IPS DF 6.9 (cell line): Measurements from ENCODE around the gene POLDIP2.

Experiments used
- DNase-seq: peaks from one replicate; pipeline ENCODE4 v3.0.0-alpha.2; 2013; ENCODE audit warnings: low read depth, low spot score
- H3K27ac ChIP-seq: one replicate; pipeline ENCODE4 v1.5.1; 2013; ENCODE audit warnings: low read length, control low read depth
- H3K27me3 ChIP-seq: 2 replicates; pipeline ENCODE4 v1.6.1; 2013; ENCODE audit warnings: mild to moderate bottlenecking, low read length; ENCODE audit not compliant: control insufficient read depth, insufficient read depth
- H3K36me3 ChIP-seq: 2 replicates; pipeline ENCODE4 v1.6.1; 2013; ENCODE audit warnings: low read length; ENCODE audit not compliant: control insufficient read depth, insufficient read depth
- H3K4me1 ChIP-seq: 2 replicates; pipeline ENCODE4 v1.6.1; 2013; ENCODE audit warnings: low read length; ENCODE audit not compliant: control insufficient read depth, insufficient read depth
- H3K4me3 ChIP-seq: 2 replicates; pipeline ENCODE4 v1.5.1; 2013; ENCODE audit warnings: mild to moderate bottlenecking, low read length
- H3K9me3 ChIP-seq: 2 replicates; pipeline ENCODE4 v1.6.1; 2013; ENCODE audit warnings: low read length, inconsistent platforms; ENCODE audit not compliant: control insufficient read depth, insufficient read depth
- WGBS: extraction: QIAGEN DNeasy Blood & Tissue Kit; methylation state at CpG from one replicate; pipeline ENCODE4 v1.1.7; 2013; ENCODE audit warnings: mixed read lengths, missing lambda C conversion rate; ENCODE audit not compliant: insufficient read length, insufficient coverage; 5-methylcytosine and 5-hydroxymethylcytosine counted together

Gene POLDIP2

DNA sequence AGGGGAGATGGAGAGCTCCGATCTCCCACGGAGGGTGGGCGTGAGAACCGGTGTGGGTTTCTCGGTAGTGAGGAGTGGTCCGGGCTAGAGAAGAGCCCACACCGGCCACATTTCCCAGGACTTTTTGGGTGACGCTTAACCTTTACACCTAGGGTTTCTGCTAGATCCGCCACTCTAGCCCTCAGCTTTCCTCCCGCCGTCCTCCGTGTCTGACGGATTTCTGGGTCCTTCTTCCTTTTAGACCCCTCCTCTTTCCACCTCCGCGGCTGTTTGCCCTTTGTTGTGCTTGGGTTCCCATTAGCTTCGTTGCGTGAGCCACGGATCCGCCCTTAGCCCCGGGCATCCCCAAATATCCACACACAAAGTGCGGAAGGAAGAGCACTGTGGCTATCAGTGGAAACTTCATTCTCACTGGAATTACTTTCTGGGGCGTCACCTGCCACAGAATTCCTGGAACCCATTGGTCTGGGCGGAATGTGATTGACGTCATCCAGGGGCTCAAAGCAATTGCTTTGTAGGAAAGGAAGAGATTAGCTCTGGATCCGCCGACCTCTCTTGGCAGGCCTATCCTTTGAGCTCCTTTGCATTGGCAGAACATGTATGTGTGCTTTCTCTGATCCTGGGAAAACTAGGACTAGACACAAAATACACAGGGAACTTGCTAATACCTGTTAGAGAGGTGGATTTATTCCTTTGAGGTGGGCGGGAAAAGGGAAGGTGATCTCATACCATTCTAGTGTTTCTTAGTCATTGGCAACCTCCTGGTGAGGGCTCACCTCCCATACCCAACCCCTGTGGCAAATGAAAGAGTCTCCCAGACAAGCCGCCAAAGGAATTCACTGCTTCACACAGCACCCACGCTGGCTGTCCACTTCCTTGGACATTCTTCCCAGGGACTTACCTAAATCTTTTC lies 21.1 kb downstream of the POLDIP2 start:
- no peaks in the 10 kb centered on the region for H3K27me3 ChIP-seq
- DNase-seq: peak; percentile 52
- H3K4me1 ChIP-seq: no peaks in the 10 kb centered on the region
- WGBS: no CpG with 5 or more reads among the region's 29 CpGs
- no peaks in the 10 kb centered on the region for H3K9me3 ChIP-seq
- no peak overlapping the region for H3K27ac ChIP-seq
- H3K4me3 ChIP-seq: peak overlapping the region; percentile 66
- H3K36me3 ChIP-seq: peaks cover 4% of the 10 kb centered on the region

DNA sequence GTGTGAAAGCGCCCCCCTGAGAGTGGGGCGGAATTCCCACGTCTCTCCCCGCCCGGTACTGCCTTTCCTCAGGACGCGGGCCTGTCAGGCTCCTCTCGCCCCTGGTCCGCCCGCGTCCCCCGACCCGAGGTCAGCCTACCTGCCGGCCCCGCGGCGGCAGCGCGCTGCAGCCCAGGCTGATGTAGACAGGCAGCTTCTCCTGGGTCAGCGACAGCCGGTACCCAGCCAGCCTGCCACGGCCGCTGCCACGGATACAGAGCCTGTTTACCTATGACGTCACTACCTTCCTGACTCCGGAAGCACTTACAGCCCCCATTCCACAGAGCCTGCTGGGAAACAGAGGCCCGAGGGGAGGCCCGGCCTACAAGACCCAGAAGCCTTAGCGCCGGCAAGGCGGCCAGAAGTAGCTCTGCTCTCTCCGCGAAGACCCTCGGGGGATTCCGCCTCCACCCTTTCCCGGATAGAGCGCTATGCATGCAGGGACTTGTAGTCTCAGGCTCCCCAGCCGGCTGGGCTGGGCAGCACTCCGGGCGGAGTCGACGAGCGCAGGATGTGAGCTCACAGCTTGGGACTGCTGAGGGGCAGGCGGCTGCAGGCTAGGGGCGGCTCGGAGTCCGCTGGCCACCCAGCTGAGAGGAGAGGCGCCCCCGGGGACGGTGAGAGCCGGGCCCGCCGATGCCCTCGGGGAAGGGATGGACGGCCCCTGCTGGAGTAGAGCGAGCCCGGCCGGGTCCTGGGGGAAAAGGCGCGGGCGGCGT lies 21.9 kb downstream of the POLDIP2 start, which contains the start of the genes IFT20 and TNFAIP1:
TSS of gene IFT20 (minus strand) at position 272 of the 758 bp plus-strand sequence. CDS start 3,487 bp downstream, outside the sequence.
TSS of gene TNFAIP1 (plus strand) at position 561 of the 758 bp plus-strand sequence. CDS start 3,761 bp downstream, outside the sequence.
- WGBS: no CpG with 5 or more reads among the region's 62 CpGs
- Histone ChIP-seq H3K4me1 (no peaks in the 10 kb centered on the region), H3K27ac (no peak within 1 kb of the TSS), H3K9me3 (no peaks in the 10 kb centered on the region), H3K36me3 (0 out of 2 replicates have a peak, but pooled peaks cover 3% of the 10 kb centered on the region), H3K4me3 (peak within 1 kb of the TSS; percentile 66), H3K27me3 (no peaks in the 10 kb centered on the region)
- peak; percentile 98 for DNase-seq

DNA sequence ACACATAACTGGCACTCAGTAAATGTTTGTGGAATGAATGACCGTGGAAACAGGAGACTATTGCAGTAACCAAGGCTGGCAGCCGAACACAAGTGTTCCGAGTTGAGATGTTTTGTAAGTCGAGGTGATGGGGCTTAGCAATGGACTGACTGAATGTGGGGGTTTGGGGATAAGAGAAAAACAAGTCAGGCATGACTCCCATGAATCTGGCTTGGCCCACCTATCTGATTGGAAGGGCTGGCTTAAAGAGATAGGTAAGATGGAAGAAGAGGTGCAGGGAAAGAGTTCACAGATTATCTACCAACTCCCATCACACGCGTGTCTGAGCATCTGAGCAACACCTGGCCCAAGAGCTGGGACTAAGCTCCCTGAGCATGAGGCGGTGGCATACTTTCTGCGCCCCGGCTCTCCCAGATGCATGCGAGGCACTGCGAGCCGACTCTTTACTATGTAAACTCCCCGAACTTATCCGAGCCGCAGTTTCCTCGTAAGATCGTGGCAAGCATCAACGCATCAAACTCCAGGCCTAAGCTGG lies 22.6 kb downstream of the POLDIP2 start:
- Histone ChIP-seq H3K36me3 (0 out of 2 replicates have a peak, but pooled peaks cover 3% of the 10 kb centered on the region), H3K4me3 (peak overlapping the region; percentile 63), H3K4me1 (no peaks in the 10 kb centered on the region), H3K27ac (no peak overlapping the region), H3K9me3 (no peaks in the 10 kb centered on the region), H3K27me3 (no peaks in the 10 kb centered on the region)
- no CpG with 5 or more reads among the region's 18 CpGs for WGBS
- no peak for DNase-seq

DNA sequence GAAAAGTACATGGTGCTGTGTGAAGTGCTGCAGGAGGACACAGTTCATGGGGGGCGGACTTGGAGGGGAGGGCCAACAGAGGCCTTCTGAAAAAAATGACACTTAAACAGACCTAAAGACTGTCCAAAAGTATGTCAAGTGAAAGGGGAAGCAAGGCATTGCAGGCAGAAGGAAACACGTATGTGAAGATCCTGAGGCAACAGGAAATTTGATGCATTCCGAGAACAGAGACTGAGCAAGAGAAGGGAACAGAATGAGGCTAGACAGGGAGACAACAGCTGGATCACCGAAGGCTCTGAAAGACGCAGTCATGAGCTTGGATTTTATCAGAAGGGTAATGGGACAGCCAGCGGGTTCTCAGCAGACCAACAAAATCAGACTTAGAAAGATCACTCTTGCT lies 23.2 kb downstream of the POLDIP2 start:
- Histone ChIP-seq H3K27ac (no peak overlapping the region), H3K9me3 (no peaks in the 10 kb centered on the region), H3K27me3 (no peaks in the 10 kb centered on the region), H3K4me1 (no peaks in the 10 kb centered on the region), H3K36me3 (no peaks in the 10 kb centered on the region), H3K4me3 (no peak overlapping the region)
- WGBS: no CpG with 5 or more reads among the region's 6 CpGs
- no peak for DNase-seq

DNA sequence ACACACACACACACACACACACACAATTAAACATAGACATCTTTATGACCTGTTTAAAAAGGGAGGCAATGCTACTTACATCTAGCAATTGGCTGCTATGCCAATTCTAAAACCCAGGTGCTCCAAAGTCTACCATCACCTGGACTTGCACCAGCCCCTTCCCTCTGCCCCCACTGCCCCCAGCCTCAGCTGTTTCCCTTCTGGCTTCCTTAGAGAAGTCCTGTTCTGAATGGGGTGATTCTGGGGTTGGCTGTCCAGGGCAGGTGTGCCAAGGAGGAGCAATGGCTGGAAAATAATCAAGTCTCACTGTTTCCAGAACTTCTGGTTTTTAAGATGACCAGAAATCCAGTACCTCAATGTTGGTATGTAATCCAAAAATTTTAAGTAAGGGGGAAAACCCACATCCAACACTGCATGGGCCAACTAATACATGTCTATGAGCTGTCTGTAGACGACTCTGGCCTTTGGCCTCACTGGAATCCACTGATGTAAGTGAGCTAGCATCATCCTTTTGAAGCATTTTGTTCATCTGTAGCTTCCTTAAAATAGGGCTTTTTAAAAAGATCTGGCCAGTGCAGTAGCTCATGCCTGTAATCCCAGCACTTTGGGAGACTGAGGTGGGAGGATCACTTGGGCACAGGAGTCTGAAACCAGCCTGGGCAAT lies 24.1 kb downstream of the POLDIP2 start:
- no CpG with 5 or more reads among the region's 1 CpG for WGBS
- H3K27ac ChIP-seq: no peak overlapping the region
- H3K36me3 ChIP-seq: peaks cover 2% of the 10 kb centered on the region; the same call in 1 of the 2 replicates
- DNase-seq: no peak
- no peak overlapping the region for H3K4me3 ChIP-seq
- no peaks in the 10 kb centered on the region for H3K9me3 ChIP-seq
- no peaks in the 10 kb centered on the region for H3K4me1 ChIP-seq
- no peaks in the 10 kb centered on the region for H3K27me3 ChIP-seq

DNA sequence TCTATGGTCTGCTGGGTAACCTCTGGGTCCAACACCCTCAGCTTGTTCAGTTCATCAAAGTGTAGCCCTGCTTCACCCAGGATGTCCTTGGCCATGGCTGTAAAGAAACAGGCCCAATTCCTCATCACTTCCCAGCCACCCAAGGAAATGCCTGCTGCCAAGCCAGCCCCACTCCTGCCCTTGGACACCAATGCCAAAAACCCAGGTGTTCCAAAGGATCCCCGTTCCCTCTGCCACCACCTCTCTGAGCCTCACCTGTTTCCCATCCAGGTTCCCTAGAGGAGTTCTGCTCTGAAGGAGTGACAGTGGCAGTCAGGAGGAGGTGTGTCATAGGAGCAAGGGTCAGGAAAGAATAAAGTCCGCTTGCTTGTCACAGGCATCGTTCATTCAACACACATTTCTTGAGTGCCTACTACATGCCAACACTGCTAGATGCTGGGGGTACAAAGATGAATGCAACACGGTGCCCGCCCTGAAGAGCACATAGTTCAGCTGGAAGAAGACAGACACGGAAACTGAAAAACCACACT lies 25.4 kb downstream of the POLDIP2 start:
- Histone ChIP-seq H3K27me3 (no peaks in the 10 kb centered on the region), H3K4me3 (no peak overlapping the region), H3K9me3 (no peaks in the 10 kb centered on the region), H3K36me3 (peaks cover 10% of the 10 kb centered on the region; the same call in 1 of the 2 replicates), H3K4me1 (no peaks in the 10 kb centered on the region), H3K27ac (no peak overlapping the region)
- WGBS: no CpG with 5 or more reads among the region's 6 CpGs
- DNase-seq: no peak

DNA sequence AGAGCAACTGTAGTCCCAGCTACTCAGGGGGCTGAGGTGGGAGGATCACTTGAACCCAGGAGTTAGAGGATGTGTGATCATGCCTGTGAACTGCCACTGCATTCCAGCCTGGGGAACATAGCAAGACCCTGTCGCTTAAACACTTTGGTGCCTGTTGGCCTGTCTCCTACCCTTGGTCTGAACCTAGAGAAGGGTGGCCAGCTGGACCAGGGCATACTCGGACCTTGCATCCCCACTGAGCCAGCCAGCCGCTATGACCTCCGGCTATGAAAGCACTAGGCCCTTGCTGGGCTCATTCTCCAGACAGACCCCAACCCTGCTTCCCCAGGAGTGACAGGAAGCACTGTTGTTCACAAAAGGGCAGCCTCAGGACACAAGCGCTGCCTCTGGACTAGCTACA lies 26.7 kb downstream of the POLDIP2 start:
- H3K4me1 ChIP-seq: no peaks in the 10 kb centered on the region
- no peak overlapping the region for H3K4me3 ChIP-seq
- H3K27ac ChIP-seq: no peak overlapping the region
- no peaks in the 10 kb centered on the region for H3K27me3 ChIP-seq
- peaks cover 19% of the 10 kb centered on the region; the same call in 1 of the 2 replicates for H3K36me3 ChIP-seq
- no peaks in the 10 kb centered on the region for H3K9me3 ChIP-seq
- no CpG with 5 or more reads among the region's 5 CpGs for WGBS
- no peak for DNase-seq

DNA sequence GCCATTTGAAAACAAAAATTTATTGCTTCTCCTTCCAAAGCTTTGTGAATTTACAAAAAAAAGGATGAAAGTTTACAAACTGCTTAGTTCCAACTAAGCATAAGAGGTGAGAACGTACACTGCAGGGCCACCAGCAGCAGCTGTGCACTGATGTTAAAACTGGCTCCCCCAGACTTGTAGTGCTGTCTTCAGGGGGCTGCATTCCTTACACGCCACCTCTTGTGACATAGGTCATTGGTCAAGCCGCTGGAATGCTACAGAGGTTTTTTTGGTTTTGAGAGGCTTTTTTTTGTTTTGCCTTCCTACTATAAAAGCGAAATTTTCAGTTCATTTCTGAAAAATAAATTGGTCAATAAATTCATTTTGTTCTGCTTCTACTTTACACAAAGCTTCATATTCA lies 29.0 kb downstream of the POLDIP2 start:
- H3K4me3 ChIP-seq: no peak overlapping the region
- H3K4me1 ChIP-seq: no peaks in the 10 kb centered on the region
- no peak for DNase-seq
- H3K27ac ChIP-seq: no peak overlapping the region
- no CpG with 5 or more reads among the region's 4 CpGs for WGBS
- H3K27me3 ChIP-seq: no peaks in the 10 kb centered on the region
- H3K9me3 ChIP-seq: no peaks in the 10 kb centered on the region
- peaks cover 19% of the 10 kb centered on the region; the same call in 1 of the 2 replicates for H3K36me3 ChIP-seq

DNA sequence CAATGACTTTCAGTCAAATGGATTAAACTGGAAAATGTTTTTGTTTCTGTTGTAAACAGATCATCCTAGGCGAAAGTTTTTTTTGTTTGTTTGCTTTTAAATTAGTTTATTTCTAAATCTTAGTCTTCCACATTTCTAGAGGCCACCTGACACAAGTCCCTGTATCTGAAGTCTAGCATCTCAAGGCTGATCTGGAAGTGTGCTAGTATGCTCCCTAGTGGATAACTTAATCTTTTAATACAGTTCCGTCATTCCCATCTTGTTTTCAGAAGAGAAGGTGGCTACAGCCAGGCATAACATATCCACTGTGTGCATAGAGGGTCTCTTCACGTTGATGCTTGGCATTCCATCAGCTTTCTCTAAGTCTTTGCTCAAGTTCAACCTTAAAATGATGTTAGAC lies 29.6 kb downstream of the POLDIP2 start:
- H3K4me1 ChIP-seq: no peaks in the 10 kb centered on the region

More for the DNA sequence above, 29.6 kb downstream of the POLDIP2 start:
- no peaks in the 10 kb centered on the region for H3K27me3 ChIP-seq
- H3K4me3 ChIP-seq: no peak overlapping the region
- H3K27ac ChIP-seq: no peak overlapping the region
- no peak for DNase-seq
- peaks cover 19% of the 10 kb centered on the region; the same call in 1 of the 2 replicates for H3K36me3 ChIP-seq
- H3K9me3 ChIP-seq: no peaks in the 10 kb centered on the region
- no CpG with 5 or more reads among the region's 3 CpGs for WGBS
